SKM-1 (cell line): ENCODE data around the gene PSTPIP1.

Source experiments
- DNase-seq: peaks from one replicate; lab custom pipeline; 2025; ENCODE audit not compliant: unreplicated experiment; lab: John Stamatoyannopoulos, UW

Gene PSTPIP1

GRCh38 chr15:76998663-76999285 is 3.8 kb downstream of the PSTPIP1 start:
- DNase-seq = no peak

- no peak for DNase-seq
These were observed 5.1 kb downstream of the PSTPIP1 start for GRCh38 chr15:76999996-77000395.

- no peak for DNase-seq
These were observed 6.4 kb downstream of the PSTPIP1 start for GRCh38 chr15:77001351-77001750.

GRCh38 chr15:77001966-77002365 is 7.0 kb downstream of the PSTPIP1 start:
- DNase-seq = no peak

GRCh38 chr15:77002436-77002835 is 7.5 kb downstream of the PSTPIP1 start:
- no peak for DNase-seq

GRCh38 chr15:77002954-77003912 is 8.3 kb downstream of the PSTPIP1 start:
- peak; percentile 90 for DNase-seq

GRCh38 chr15:77004189-77004588 is 9.3 kb downstream of the PSTPIP1 start:
- DNase-seq = peak; percentile 93

GRCh38 chr15:77009176-77009575 is 14.2 kb downstream of the PSTPIP1 start:
- DNase-seq = no peak

- no peak for DNase-seq
These were observed 14.9 kb downstream of the PSTPIP1 start for GRCh38 chr15:77009646-77010311.

GRCh38 chr15:77010312-77010686 is 15.4 kb downstream of the PSTPIP1 start:
- no peak for DNase-seq

GRCh38 chr15:77010857-77011256 is 15.9 kb downstream of the PSTPIP1 start:
- no peak for DNase-seq

GRCh38 chr15:77012117-77012712 is 17.3 kb downstream of the PSTPIP1 start:
- no peak for DNase-seq

- no peak for DNase-seq
These were observed 17.9 kb downstream of the PSTPIP1 start for GRCh38 chr15:77012868-77013267.

GRCh38 chr15:77013776-77014131 is 18.8 kb downstream of the PSTPIP1 start:
- DNase-seq = no peak

- peak; percentile 94 for DNase-seq
These were observed 19.5 kb downstream of the PSTPIP1 start for GRCh38 chr15:77014132-77015081.

GRCh38 chr15:77015646-77016320 is 20.9 kb downstream of the PSTPIP1 start:
- DNase-seq = no peak

- no peak for DNase-seq
These were observed 21.4 kb downstream of the PSTPIP1 start for GRCh38 chr15:77016321-77016695.

- no peak for DNase-seq
These were observed 22.2 kb downstream of the PSTPIP1 start for GRCh38 chr15:77017091-77017660.
